ENCODE measurements around the gene HNRNPD.
A peak's percentile ranks its signal among the peaks of the same experiment; 100 is the strongest.
"Not testable (repeated sequence)": the region's sequence is repeated elsewhere in the genome, so short reads cannot be mapped to it uniquely, and the experiment has no call there.

The HNRNPD gene

GRCh38 chr4:82373486-82373815 is 340 bp downstream of the HNRNPD start:
- no peak for DNase-seq (ENCODE audit: low read depth in 1 of 2, low spot score in 1 of 2)

- DNase-seq (ENCODE audit: low read depth in 1 of 2, low spot score in 1 of 2), result peak; percentile 16 to 54
Observed at GRCh38 chr4:82372517-82373485, 990 bp downstream of the HNRNPD start.

GRCh38 chr4:82371497-82371896 is 2.3 kb downstream of the HNRNPD start:
- no peak for DNase-seq (ENCODE audit: low read depth in 1 of 2, low spot score in 1 of 2)

- no peak for DNase-seq (ENCODE audit: low read depth in 1 of 2, low spot score in 1 of 2)
Observed at GRCh38 chr4:82367438-82368097, 6.2 kb downstream of the HNRNPD start.

- not testable (repeated sequence) for DNase-seq (ENCODE audit: low read depth in 1 of 2, low spot score in 1 of 2)
Observed at GRCh38 chr4:82366431-82366830, 7.4 kb downstream of the HNRNPD start.

- DNase-seq (ENCODE audit: low read depth in 1 of 2, low spot score in 1 of 2), result no peak
Observed at GRCh38 chr4:82363896-82364487, 9.8 kb downstream of the HNRNPD start.

GRCh38 chr4:82362565-82362964 is 11.2 kb downstream of the HNRNPD start:
- no peak for DNase-seq (ENCODE audit: low read depth in 1 of 2, low spot score in 1 of 2)

GRCh38 chr4:82360298-82361177 is 13.3 kb downstream of the HNRNPD start:
- DNase-seq (ENCODE audit: low read depth in 1 of 2, low spot score in 1 of 2), result no peak

- DNase-seq (ENCODE audit: low read depth in 1 of 2, low spot score in 1 of 2), result no peak
Observed at GRCh38 chr4:82358847-82359246, 14.9 kb downstream of the HNRNPD start.

- DNase-seq (ENCODE audit: low read depth in 1 of 2, low spot score in 1 of 2), result no peak
Observed at GRCh38 chr4:82357640-82358039, 16.2 kb downstream of the HNRNPD start.

GRCh38 chr4:82354788-82355187 is 19.0 kb downstream of the HNRNPD start:
- DNase-seq (ENCODE audit: low read depth in 1 of 2, low spot score in 1 of 2), result no peak

- DNase-seq (ENCODE audit: low read depth in 1 of 2, low spot score in 1 of 2), result no peak
Observed at GRCh38 chr4:82352825-82353366, 20.9 kb downstream of the HNRNPD start.

GRCh38 chr4:82352118-82352824 is 21.5 kb downstream of the HNRNPD start:
- no peak for DNase-seq (ENCODE audit: low read depth in 1 of 2, low spot score in 1 of 2)

- no peak for DNase-seq (ENCODE audit: low read depth in 1 of 2, low spot score in 1 of 2)
Observed at GRCh38 chr4:82346126-82346525, 27.7 kb downstream of the HNRNPD start.

GRCh38 chr4:82335043-82335442 is 38.7 kb downstream of the HNRNPD start:
- no peak for DNase-seq (ENCODE audit: low read depth in 1 of 2, low spot score in 1 of 2)

GRCh38 chr4:82333641-82334040 is 40.1 kb downstream of the HNRNPD start:
- DNase-seq (ENCODE audit: low read depth in 1 of 2, low spot score in 1 of 2), result not testable (repeated sequence)

- no peak for DNase-seq (ENCODE audit: low read depth in 1 of 2, low spot score in 1 of 2)
Observed at GRCh38 chr4:82331814-82332213, 42.0 kb downstream of the HNRNPD start.

GRCh38 chr4:82320351-82320750 is 53.4 kb downstream of the HNRNPD start:
- DNase-seq (ENCODE audit: low read depth in 1 of 2, low spot score in 1 of 2), result no peak

- not testable (repeated sequence) for DNase-seq (ENCODE audit: low read depth in 1 of 2, low spot score in 1 of 2)
Observed at GRCh38 chr4:82303063-82303462, 70.7 kb downstream of the HNRNPD start.

Data from activated T-helper 1 cell treated with anti-CD3 and anti-CD28 coated beads, Interleukin-2, amount 50 U/mL, for 16 hours (primary cell).